ENCODE results near the gene ANKS1B.

- TF ChIP-seq MAFK (IDR thresholded peaks at IDR 0.05; ENCODE audit: low read depth, low read length) (no peak), RFX5 (IDR thresholded peaks at IDR 0.05; ENCODE audit: low read depth, low read length) (no peak), POLR2A (IDR thresholded peaks at IDR 0.05; ENCODE audit: low read depth, low read length) (no peak)
- TF ChIP-seq, protein P1, sequence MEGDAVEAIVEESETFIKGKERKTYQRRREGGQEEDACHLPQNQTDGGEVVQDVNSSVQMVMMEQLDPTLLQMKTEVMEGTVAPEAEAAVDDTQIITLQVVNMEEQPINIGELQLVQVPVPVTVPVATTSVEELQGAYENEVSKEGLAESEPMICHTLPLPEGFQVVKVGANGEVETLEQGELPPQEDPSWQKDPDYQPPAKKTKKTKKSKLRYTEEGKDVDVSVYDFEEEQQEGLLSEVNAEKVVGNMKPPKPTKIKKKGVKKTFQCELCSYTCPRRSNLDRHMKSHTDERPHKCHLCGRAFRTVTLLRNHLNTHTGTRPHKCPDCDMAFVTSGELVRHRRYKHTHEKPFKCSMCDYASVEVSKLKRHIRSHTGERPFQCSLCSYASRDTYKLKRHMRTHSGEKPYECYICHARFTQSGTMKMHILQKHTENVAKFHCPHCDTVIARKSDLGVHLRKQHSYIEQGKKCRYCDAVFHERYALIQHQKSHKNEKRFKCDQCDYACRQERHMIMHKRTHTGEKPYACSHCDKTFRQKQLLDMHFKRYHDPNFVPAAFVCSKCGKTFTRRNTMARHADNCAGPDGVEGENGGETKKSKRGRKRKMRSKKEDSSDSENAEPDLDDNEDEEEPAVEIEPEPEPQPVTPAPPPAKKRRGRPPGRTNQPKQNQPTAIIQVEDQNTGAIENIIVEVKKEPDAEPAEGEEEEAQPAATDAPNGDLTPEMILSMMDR (conservative IDR thresholded peaks at IDR 0.05; ENCODE audit: low read depth, low read length): no peak
Measured at GRCh38 chr12:98780261-98780660, 1204.5 kb downstream of the ANKS1B start.

Data from IMR-90 (cell line).